ENCODE data around the gene CR1L. TPM values are rescaled to one million over a fixed set of nuclear protein-coding genes. Genes with fewer than 3 reads are reported as not detected.
"Not testable (repeated sequence)": the region's sequence is repeated elsewhere in the genome, so short reads cannot be mapped to it uniquely, and the experiment has no call there.

The CR1L gene
- total RNA-seq, 2 experiments from 2014 or later: not detected

DNA sequence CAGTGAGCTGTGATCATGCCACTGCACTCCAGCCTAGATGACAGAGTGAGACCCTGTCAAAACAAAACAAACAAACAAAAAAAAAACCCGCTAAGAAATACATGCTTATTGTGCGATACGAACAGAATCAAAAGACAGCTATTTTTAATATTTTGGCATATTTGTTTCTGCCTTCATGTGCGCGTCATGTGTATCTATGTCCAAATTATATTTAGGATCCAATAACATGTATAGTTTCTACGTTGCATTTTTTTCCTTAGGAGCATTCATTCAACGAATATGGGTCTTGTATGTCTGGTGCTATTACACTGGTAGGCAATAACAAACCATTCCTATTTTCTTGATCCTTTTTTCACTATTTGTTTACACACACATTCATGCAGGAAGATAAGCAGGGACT is 108.7 kb downstream of the CR1L start:
- CTCF ChIA-PET: interaction anchor here (0.9 to 3.0 kb wide), 3 partner anchors 44 to 210 kb away, joined by 3 to 21 read pairs (median 8); no protein-coding TSS in a partner anchor

DNA sequence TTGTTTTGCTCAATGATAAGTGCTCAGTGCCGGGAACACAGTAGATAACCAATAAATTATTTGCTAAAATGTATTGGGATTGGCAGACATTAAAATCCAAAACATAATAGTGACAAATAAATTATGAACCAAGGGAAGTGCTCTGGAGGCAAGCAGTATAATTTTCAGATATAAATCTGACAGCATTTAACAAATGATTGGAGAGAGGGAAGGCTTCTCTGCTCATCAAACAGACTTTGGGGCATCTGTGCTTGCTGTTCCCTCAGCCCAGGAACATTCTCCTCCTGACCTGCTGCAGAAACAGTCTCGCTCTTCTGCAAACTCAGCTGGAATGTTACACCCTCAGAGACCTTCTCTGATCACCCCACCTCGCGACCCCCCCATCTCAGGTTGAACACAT is 109.1 kb downstream of the CR1L start:
- peaks cover 68% of the 10 kb centered on the region for H3K4me1 Mint-ChIP-seq (ENCODE audit: low read depth)
- no peak for DNase-seq
- POLR2A ChIA-PET: no interaction called here
- H3K36me3 Mint-ChIP-seq (ENCODE audit: low read depth): peaks cover 31% of the 10 kb centered on the region
- peak overlapping the region; percentile 100 for H3K4me3 Mint-ChIP-seq
- no peak for ATAC-seq
- CTCF ChIA-PET: interaction anchor here (2.5 to 3.0 kb wide), 2 partner anchors 44 to 114 kb away, joined by 8 to 21 read pairs; no protein-coding TSS in a partner anchor
- H3K9me3 Mint-ChIP-seq (ENCODE audit: insufficient read depth): no peaks in the 10 kb centered on the region
- no peaks in the 10 kb centered on the region for H3K27me3 Mint-ChIP-seq (ENCODE audit: low read depth)
- H3K27ac Mint-ChIP-seq: no peak overlapping the region

More for the DNA sequence above, 108.7 kb downstream of the CR1L start:
- no peaks in the 10 kb centered on the region for H3K27me3 Mint-ChIP-seq (ENCODE audit: low read depth)
- ATAC-seq (no peak), DNase-seq (no peak)
- no peak overlapping the region for H3K27ac Mint-ChIP-seq
- H3K9me3 Mint-ChIP-seq (ENCODE audit: insufficient read depth): no peaks in the 10 kb centered on the region
- POLR2A ChIA-PET: no interaction called here
- H3K4me3 Mint-ChIP-seq: peak overlapping the region; percentile 100
- peaks cover 72% of the 10 kb centered on the region for H3K4me1 Mint-ChIP-seq (ENCODE audit: low read depth)
- H3K36me3 Mint-ChIP-seq (ENCODE audit: low read depth): peaks cover 28% of the 10 kb centered on the region

DNA sequence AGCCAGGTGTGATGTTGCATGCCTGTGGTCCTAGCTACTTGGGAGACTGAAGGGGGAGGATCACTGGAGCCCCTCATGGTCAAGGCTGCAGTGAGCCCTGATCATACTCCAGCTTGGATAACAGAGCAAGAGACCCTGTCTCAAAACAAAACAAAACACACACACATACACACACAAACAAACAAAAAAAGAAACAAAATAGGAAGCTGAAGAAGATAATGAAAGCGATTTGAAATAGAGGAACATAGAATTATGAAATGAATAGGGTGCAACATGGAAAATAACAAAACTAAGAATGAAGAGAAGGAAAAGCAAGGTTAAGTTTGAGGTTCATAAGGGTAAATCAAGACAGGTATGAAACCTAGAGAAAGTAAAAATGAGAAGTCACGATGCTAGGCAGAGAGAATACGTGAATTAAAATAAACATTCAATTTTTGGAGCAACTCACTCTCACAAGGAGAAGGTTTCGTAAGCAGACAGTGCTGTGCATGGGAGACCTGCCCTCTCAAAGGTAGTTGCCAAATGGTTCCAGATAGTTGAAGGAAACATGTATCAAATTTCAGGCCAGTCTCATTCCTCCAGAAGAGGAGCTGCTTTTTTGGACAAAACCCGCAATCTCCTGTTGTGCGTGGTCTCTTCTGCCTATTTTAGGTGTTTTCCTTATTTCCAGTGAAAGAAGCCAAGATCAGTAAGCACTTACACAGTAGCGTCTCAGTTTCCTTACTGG is 110.2 kb downstream of the CR1L start:
- ChIA-PET POLR2A (no interaction called here), CTCF (interaction anchor here (2.1 to 2.5 kb wide), 2 partner anchors 43 to 113 kb away, joined by 8 to 12 read pairs; no protein-coding TSS in a partner anchor)
- Mint-ChIP-seq H3K4me1 (ENCODE audit: low read depth) (peaks cover 59% of the 10 kb centered on the region), H3K27me3 (ENCODE audit: low read depth) (no peaks in the 10 kb centered on the region), H3K9me3 (ENCODE audit: insufficient read depth) (no peaks in the 10 kb centered on the region), H3K4me3 (no peak overlapping the region), H3K27ac (peak overlapping the region; percentile 48), H3K36me3 (ENCODE audit: low read depth) (peaks cover 37% of the 10 kb centered on the region)
- DNase-seq (no peak), ATAC-seq (no peak)

DNA sequence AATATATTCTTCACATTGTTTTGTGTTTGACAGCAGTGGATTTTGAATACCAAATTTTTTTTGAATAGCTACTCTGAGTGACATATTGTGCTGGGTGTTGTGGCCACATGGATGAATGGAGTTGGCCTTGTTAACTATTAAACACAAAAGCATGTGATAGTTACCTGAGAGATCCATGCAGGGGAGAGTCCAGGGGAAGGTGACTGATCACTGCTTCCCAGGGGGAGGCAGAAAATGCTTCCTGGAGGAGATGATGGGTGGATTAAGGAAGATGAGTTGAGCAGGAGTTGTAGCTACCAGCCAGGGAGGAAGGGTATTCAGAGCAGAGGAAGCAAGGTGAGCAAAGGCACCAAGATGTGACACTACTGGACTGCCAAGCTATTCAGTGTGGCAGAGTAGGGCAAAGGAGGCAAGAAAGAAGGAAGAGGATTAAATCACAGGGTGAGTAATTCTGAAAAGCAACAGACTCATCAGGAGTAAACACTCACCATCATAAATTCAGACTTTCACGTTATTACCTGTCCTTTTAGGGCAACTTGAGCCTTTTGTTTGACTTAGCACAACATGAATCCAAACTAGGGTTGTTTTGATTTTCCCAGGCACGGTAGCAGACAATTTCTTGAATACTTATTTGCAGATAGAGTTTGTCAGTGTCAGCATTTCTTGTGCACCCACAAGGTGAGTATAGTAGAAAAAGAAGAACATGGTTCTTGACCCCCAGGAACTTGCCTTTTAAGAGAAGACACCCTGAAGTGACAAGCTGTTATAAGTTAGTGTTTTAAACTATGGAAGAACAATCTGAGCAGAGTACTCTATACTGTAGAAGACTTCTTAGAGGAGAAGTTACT is 111.1 kb downstream of the CR1L start:
- Mint-ChIP-seq H3K4me3 (no peak overlapping the region), H3K27me3 (ENCODE audit: low read depth) (no peaks in the 10 kb centered on the region), H3K4me1 (ENCODE audit: low read depth) (peaks cover 51% of the 10 kb centered on the region), H3K27ac (no peak overlapping the region), H3K9me3 (ENCODE audit: insufficient read depth) (no peaks in the 10 kb centered on the region), H3K36me3 (ENCODE audit: low read depth) (peaks cover 44% of the 10 kb centered on the region)
- no peak for DNase-seq
- ChIA-PET CTCF (interaction anchor here (2.1 to 2.5 kb wide), 2 partner anchors 42 to 112 kb away, joined by 8 to 12 read pairs; no protein-coding TSS in a partner anchor), POLR2A (no interaction called here)
- no peak for ATAC-seq

DNA sequence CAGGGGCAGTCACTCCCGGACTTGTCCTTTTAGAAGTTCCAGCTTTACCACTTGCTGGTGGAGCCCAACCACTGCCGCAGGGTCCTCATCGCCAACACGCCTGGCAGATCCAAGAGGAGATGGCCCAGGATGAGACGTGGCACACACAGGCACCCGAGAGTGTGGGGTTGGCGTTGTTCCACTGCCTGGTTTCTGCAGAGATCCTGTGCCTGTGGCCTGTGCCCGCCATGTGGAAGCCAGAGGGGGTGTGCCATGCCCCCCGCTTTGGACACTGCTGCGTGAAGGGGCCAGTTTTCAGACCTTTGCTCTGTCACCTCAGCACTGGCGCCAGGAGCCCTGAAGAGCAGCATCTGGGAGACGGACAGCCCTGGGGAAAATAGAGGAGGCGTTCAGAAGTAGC is 117.7 kb downstream of the CR1L start:
- ATAC-seq (no peak), DNase-seq (no peak)
- H3K4me1 Mint-ChIP-seq (ENCODE audit: low read depth): peaks cover 5% of the 10 kb centered on the region
- CTCF ChIA-PET: interaction anchor here (0.7 kb wide), 1 partner anchor 28 kb away, joined by 3 read pairs; no protein-coding TSS in a partner anchor
- no peak overlapping the region for H3K4me3 Mint-ChIP-seq
- H3K27ac Mint-ChIP-seq: no peak overlapping the region
- peaks cover 79% of the 10 kb centered on the region for H3K36me3 Mint-ChIP-seq (ENCODE audit: low read depth)
- H3K9me3 Mint-ChIP-seq (ENCODE audit: insufficient read depth): no peaks in the 10 kb centered on the region
- no peaks in the 10 kb centered on the region for H3K27me3 Mint-ChIP-seq (ENCODE audit: low read depth)
- POLR2A ChIA-PET: no interaction called here

DNA sequence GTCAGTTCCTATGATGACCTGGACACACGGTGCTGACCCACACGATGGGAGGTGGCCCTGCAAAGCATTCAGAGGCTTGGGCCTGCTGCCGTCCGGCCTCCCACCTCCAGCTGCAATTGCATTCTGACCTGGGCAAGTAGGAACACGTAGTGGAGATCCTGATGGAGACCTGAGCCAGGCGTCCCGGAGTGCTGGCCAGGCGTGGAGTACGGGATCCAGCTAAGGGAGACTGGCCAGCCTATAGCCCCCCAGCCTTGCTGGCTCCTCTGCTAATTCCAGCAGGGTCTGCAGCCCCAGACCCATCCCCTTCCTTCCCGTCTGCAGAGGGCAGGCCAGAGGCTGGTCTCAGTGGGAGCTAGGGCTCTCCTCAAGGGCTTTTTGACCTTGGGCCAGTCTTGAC is 118.2 kb downstream of the CR1L start:
- Mint-ChIP-seq H3K27ac (no peak overlapping the region), H3K4me3 (no peak overlapping the region), H3K4me1 (ENCODE audit: low read depth) (peaks cover 3% of the 10 kb centered on the region), H3K9me3 (ENCODE audit: insufficient read depth) (no peaks in the 10 kb centered on the region), H3K27me3 (ENCODE audit: low read depth) (no peaks in the 10 kb centered on the region), H3K36me3 (ENCODE audit: low read depth) (peaks cover 76% of the 10 kb centered on the region)
- ChIA-PET POLR2A (interaction anchor here (0.9 kb wide), 1 partner anchor 37 kb away, joined by 3 read pairs; no protein-coding TSS in a partner anchor), CTCF (interaction anchor here (0.7 kb wide), 1 partner anchor 28 kb away, joined by 3 read pairs; no protein-coding TSS in a partner anchor)
- DNase-seq (no peak), ATAC-seq (no peak)

DNA sequence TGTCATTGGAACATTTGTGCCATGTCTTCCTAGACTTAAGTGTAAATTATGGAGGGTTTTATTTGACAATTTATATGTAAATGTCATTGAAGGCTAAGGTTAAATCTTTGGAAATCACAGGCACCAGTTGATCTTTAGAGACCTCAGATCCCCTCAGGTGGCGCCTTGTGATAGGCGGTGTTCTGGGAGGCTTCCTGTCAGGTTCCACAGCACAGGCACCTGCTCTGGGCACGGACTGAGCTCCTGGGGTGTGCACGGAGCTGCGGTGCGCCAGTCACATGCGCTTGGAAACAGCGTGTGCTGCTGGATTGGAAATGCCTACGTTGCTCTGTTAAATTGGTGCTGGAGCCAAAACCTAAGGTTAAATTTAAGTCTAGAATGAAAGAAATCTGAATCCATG is 119.0 kb downstream of the CR1L start:
- Mint-ChIP-seq H3K4me1 (ENCODE audit: low read depth) (peaks cover 4% of the 10 kb centered on the region), H3K27ac (no peak overlapping the region), H3K27me3 (ENCODE audit: low read depth) (no peaks in the 10 kb centered on the region), H3K4me3 (no peak overlapping the region), H3K9me3 (ENCODE audit: insufficient read depth) (no peaks in the 10 kb centered on the region), H3K36me3 (ENCODE audit: low read depth) (peaks cover 77% of the 10 kb centered on the region)
- no peak for DNase-seq
- ChIA-PET CTCF (no interaction called here), POLR2A (interaction anchor here (0.7 kb wide), 1 partner anchor 23 kb away, joined by 3 read pairs; no protein-coding TSS in a partner anchor)
- ATAC-seq: no peak

DNA sequence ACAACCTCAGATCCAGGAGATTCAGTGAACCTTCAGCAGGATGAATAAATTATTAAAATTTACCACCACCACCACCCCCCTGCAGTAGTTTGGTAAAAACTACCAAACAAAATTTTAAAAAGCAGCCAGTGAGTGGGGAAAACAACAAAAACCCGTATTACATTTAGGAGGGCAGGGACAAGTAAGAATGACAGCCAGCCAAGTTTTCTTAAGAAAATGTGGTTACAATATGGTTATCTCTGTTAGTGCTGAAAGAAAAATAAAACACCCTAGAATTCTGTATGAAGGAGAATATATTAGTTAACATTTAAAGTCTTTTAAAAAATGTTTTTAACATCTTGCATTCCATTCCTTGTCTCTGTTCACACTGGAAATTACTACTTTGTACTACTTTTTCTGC is 121.6 kb downstream of the CR1L start:
- ATAC-seq: no peak
- ChIA-PET CTCF (no interaction called here), POLR2A (no interaction called here)
- peaks cover 5% of the 10 kb centered on the region for H3K4me1 Mint-ChIP-seq (ENCODE audit: low read depth)
- H3K4me3 Mint-ChIP-seq: no peak overlapping the region
- H3K27ac Mint-ChIP-seq: no peak overlapping the region
- H3K9me3 Mint-ChIP-seq (ENCODE audit: insufficient read depth): no peaks in the 10 kb centered on the region
- peaks cover 81% of the 10 kb centered on the region for H3K36me3 Mint-ChIP-seq (ENCODE audit: low read depth)
- H3K27me3 Mint-ChIP-seq (ENCODE audit: low read depth): no peaks in the 10 kb centered on the region
- DNase-seq: no peak

DNA sequence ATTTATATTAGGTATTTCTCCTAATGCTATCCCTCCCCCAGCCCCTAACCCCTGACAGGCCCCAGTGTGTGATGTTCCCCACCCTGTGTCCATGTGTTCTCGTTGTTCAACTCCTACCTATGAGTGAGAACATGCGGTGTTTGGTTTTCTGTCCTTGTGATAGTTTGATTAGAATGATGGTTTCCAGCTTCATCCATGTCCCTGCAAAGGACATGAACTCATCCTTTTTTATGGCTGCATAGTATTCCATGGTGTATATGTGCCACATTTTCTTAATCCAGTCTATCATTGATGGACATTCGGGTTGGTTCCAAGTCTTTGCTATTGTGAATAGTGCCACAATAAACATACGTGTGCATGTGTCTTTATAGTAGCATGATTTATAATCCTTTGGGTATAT is 125.6 kb downstream of the CR1L start:
- H3K27me3 Mint-ChIP-seq (ENCODE audit: low read depth); DNase-seq; H3K4me1 Mint-ChIP-seq (ENCODE audit: low read depth); ATAC-seq; H3K9me3 Mint-ChIP-seq (ENCODE audit: insufficient read depth); H3K27ac Mint-ChIP-seq; POLR2A ChIA-PET; H3K4me3 Mint-ChIP-seq: not testable (repeated sequence)
- peaks cover 84% of the 10 kb centered on the region for H3K36me3 Mint-ChIP-seq (ENCODE audit: low read depth)
- CTCF ChIA-PET: interaction anchor here (1.5 kb wide), 1 partner anchor 26 kb away, joined by 4 read pairs; no protein-coding TSS in a partner anchor

Other genes with a start within 250 kb of the CR1L start
- not detected for gene CR2, start 190.8 kb upstream of the CR1L start, total RNA-seq
- gene CR1, start 149.0 kb upstream of the CR1L start, total RNA-seq: under 1 TPM; 0.08 to 0.16 TPM
- gene CD46, start 106.9 kb downstream of the CR1L start, total RNA-seq: 10 to 100 TPM; 94.1 to 98.3 TPM

Measured in activated CD8-positive, alpha-beta T cell treated with anti-CD3 and anti-CD28 coated beads, Interleukin-2, amount 10 ng/mL, durations not matched to agents 7 days and 5 days (primary cell).